HG03025 (cell line): ENCODE results near the gene HPS4.
"Not testable (repeated sequence)": the region's sequence is repeated elsewhere in the genome, so short reads cannot be mapped to it uniquely, and the experiment has no call there.

Experiments
- ATAC-seq: cut with Tn5 transposase; IDR thresholded peaks from one replicate; pipeline ENCODE4 v1.9.1; 2021; ENCODE audit warnings: mild to moderate bottlenecking, moderate library complexity; ENCODE audit not compliant: unreplicated experiment, low FRiP score

The HPS4 gene

GRCh38 chr22:26483439-26484359 is at the start of gene HPS4, which contains the start of gene SRRD:
HPS4 (minus strand) TSS chr22:26483783; CDS start chr22:26481762, 2,021 bp downstream.
SRRD (plus strand) TSS chr22:26483877; CDS start chr22:26483891, 14 bp downstream.
- ATAC-seq: peak; percentile 61

DNA sequence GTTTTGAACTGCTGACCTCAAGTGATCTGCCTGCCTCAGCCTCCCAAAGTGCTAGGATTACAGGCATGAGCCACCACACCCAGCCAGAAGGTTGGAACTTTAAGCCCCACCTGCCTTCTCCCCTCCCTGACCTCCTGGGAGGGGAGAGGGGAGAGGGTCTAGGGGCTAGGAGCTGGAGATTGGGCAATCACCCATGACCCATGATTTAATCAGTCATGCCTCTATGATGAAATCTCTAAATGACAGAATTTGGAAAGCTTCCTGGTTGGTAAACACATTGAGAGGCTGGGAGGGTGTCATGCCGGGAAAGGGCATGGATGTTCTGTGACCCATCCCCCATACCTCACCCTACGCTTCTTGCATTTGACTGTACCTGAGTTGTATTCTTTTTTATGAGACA is 45.8 kb upstream of the HPS4 start:
- no peak for ATAC-seq

DNA sequence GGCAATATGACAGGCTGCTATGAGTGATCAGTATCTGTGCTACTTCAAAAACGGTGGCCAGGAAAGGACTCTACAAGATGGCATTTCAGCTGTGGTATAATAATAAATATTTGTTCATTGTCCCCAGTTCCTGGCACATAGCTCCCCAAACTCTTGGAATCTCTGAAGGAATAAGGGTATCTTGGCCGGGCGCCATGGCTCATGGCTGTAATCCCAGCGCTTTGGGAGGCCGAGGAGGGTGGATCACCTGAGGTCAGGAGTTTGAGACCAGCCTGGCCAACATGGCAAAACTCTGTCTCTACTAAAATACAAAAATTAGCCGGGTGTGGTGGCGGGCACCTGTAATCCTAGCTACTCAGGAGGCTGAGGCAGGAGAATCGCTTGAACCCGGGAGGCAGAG is 44.9 kb upstream of the HPS4 start:
- ATAC-seq: not testable (repeated sequence)

DNA sequence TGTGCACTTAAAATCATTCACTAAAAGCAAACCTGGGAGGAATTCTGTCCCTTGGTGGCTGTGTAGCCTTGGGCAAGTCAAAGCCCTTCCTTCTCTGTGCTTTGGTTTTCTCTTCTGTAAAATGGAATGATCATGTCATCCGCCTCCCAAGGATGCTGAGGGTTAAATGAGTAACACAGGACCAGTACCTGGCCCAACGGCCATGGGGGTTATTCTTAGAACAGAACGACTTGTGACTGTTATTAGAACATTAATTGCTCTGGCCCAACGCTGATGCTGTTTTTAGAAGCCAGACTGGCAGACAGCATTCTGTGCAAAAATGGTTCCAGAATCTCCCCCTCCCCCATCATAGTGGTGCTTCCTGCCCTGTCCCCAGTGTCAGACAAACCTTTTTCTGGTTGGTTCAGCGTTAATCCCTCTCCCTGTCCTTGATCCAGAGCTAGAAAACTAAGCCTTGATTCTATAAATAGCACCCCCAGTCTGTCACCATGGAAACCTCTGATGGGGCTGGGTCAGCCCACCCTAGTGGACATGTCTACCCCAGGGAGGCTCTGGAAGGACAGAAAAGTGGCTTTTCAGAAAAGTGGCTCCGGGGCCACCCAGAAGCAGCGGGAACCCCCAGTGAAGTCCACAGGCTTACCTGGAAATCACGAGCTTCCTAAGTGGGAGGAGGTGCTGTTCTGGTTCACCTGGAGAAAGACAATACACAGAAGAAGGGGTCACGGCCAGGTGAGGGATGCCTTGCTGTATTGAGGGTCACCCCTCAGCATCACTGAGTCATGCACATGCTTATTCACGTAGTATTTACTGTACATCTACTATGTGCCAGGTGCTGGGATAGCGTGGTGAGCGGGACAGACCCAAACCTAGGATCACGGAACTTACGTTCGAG is 44.2 kb upstream of the HPS4 start:
- ATAC-seq: no peak

DNA sequence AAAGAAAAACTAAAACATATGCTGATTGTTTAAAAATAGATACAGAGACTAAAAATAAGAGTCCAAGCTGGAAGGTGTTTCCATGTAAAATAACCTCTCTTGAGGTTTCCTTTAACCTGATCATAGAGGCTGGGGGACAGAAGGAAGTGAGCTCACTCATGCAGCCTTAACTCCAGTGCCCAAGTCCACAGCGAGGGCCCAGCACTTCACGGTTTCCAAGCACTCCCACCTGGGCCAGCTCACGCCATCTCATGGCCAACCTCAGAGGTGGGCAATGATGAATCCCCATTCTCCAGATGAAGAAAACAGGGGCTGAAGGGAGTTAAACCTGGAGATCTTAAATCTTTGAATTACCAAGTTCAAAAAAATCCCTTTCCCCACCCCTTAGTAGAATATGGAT is 43.6 kb upstream of the HPS4 start:
- ATAC-seq: no peak

GRCh38 chr22:26525946-26526564 is 42.5 kb upstream of the HPS4 start:
- ATAC-seq: no peak

GRCh38 chr22:26524870-26525269 is 41.3 kb upstream of the HPS4 start:
- ATAC-seq: no peak

DNA sequence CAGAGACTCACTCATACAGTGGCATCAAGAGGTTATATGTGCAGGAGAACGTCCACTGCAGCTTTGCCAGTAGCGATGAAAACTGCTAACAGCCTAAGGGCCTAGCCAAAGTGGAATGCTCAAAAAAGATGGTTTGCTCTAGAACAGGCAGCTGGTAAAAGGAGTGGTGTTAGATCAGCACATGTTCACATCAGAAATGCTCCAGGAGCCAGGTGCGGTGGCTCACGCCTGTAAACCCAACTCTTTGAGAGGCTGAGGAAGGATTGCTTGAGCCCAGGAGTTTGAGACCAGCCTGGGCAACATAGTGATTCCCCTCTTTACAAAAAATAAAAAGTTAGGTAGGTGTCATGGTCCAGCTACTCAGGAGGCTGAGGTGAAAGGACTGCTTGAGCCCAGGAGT is 39.0 kb upstream of the HPS4 start:
- no peak for ATAC-seq

DNA sequence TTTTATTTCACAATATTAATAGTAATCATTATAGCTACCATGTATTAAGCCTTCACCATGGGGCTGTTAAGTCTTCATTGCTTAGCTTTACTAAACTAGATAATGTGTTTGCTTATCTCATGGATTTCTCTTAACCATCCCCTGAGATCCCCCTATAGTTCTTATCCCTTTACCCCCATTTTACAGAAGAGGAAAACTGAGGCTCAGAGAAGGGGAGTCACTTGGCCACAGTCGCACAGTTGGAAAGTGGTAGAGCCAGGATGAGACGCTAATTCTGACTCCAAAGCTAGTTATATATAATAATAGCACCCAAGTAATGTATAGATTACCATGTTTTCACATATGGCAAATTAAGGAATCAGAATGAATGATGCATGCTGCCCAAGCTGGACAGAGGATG is 38.4 kb upstream of the HPS4 start:
- ATAC-seq: no peak

GRCh38 chr22:26517429-26517828 is 33.8 kb upstream of the HPS4 start:
- ATAC-seq: no peak

DNA sequence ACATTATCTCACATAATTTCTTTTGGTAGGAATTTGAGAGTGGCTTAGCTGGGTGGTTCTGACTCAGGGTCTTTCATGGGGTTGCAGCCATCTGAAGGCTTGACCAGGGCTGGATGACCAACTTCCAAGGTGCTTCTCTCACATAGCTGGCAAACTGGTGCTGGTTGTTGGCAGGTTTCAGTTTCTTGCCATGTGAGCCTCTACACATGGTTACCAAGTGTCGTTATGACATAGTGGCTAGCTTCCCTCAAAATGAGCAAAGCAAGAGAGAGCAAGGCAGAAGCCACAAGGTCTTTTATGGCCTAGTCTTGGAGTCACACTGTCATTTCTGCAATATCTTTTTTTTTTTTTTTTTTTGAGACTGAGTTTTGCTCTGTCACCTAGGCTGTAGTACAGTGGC is 32.9 kb upstream of the HPS4 start:
- ATAC-seq: no peak

GRCh38 chr22:26515931-26516330 is 32.3 kb upstream of the HPS4 start:
- no peak for ATAC-seq

GRCh38 chr22:26514419-26515161 is 31.0 kb upstream of the HPS4 start:
- ATAC-seq: no peak

DNA sequence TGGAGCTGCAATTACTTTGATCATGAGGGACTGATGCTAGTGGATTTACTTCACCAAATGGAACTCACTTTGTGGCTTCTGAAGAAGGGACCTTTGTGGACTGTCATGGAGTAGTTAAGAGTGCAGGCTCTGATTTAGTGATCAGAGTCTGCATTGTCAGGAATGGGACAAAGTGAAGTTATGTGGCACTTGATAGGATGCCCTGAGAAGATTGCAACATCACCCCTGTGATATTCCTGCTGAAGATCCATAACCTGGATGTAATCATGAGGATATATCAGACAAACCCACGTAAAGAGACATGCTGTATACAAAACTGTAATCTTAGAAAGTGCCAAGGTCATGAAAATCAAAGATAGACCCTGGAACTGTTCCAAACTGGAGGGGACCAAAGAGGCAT is 30.3 kb upstream of the HPS4 start:
- ATAC-seq: no peak

- ATAC-seq: peak; percentile 79
These were observed 28.7 kb upstream of the HPS4 start, which contains the start of gene TFIP11 for GRCh38 chr22:26512149-26512793. TFIP11 (minus strand) TSS chr22:26512473; CDS start chr22:26510272, 2,201 bp downstream.

- no peak for ATAC-seq
These were observed 24.6 kb upstream of the HPS4 start for GRCh38 chr22:26508148-26508547.

GRCh38 chr22:26503758-26504157 is 20.2 kb upstream of the HPS4 start:
- ATAC-seq: no peak

DNA sequence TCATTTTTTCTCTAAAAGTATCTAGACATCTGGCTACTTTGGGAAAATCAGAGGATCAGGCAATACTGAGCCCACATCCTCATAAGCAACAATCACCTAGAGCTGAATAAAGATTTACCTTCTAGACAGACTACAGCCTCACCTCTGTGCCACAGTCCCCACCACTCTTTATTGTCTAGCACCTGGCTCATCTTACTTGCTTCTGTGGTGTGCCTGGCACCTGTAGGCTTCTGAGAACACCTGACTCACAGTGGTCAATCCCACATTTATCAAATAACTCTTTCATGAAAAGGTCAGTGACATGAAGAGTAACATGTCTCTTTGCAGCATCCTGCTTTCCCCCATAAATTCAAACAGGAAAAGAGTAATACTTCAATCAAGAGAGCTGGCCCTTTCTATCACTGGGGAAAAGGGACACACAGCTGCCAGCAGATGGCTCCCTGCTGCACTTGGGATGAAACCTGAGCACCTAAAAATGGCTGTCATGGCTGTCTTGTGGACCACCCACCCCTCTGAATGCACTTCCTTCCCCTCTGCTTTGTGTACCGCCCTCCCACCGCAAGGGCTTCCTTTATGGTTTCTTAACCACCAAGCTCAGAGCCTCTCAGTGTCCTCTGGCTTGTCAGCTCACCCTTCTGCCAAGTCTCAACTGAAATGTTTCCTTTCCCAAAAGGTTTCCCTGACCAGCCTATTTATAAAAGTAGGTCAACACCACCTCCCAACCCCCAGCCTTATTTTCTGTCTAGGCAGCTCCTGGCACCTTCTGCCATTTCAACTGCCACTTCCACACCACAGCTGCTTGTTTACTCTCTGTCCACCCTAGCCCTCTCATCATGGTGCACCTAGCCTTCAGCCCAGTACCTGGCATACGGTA is 19.3 kb upstream of the HPS4 start:
- ATAC-seq: no peak

DNA sequence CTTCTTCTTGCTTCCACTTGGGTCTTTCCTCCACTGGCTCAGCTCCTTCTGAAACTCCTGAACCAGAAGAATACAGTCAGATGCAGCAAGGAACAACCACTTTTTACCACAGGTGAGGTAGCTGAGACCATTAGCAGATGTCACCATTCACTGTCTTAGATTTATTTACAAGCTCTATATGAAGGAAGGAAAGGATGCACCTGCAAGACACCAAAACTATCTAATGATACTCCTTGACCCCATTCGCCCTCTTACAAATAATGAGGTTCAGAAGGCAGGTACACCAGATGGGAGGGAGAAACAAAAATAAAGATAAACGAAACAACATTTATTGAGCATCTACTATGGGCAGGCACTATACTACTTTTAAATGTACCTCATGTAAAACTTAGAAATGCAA is 18.4 kb upstream of the HPS4 start:
- no peak for ATAC-seq
